ENCODE results near the gene NPLOC4. TPM values are rescaled to one million over a fixed set of nuclear protein-coding genes. Genes with fewer than 3 reads are reported as not detected.

Gene NPLOC4
- total RNA-seq, 1 experiment from 2014 or later = 208 TPM

- Histone ChIP-seq H4K20me1 (ENCODE audit: insufficient read depth) (no peaks in the 10 kb centered on the region; the same call in none of the 2 replicates), H3K79me2 (ENCODE audit: low read depth) (no peaks in the 10 kb centered on the region), H2AFZ (no peak overlapping the region), H3K27ac (no peak overlapping the region), H3K4me1 (replicated peaks; ENCODE audit: insufficient read depth) (peaks cover 22% of the 10 kb centered on the region), H3K9me2 (ENCODE audit: insufficient read depth) (no peaks in the 10 kb centered on the region), H3K27me3 (ENCODE audit: insufficient read depth, low read depth) (no peaks in the 10 kb centered on the region), H3F3A (ENCODE audit: insufficient read depth, low read depth) (peaks cover 32% of the 10 kb centered on the region), H3K9me3 (ENCODE audit: insufficient read depth, low read depth) (no peaks in the 10 kb centered on the region), H3K4me3 (no peak overlapping the region), H3K36me3 (ENCODE audit: low read depth) (no peaks in the 10 kb centered on the region), H3K4me2 (no peak overlapping the region)
- no peak for DNase-seq
- no TSS peak for BruUV-seq (replicated peaks)
- intact Hi-C loops (cut with micrococcal nuclease; ENCODE audit: unreplicated experiment) = no loop called here
- TF ChIP-seq CTCF (conservative IDR thresholded peaks at IDR 0.05) (no peak), EZH2 (IDR thresholded peaks at IDR 0.05; ENCODE audit: low read depth) (no peak)
- CTCF ChIA-PET = no interaction called here
- POLR2A ChIA-PET (ENCODE audit: unreplicated experiment) = interaction anchor here (0.6 kb wide), 1 partner anchor 16 kb away, joined by 10 read pairs; no protein-coding TSS in a partner anchor
These were observed 55.2 kb downstream of the NPLOC4 start for GRCh38 chr17:81581758-81582157.

- H3K4me2 ChIP-seq = no peak overlapping the region
These were observed 56.4 kb downstream of the NPLOC4 start for GRCh38 chr17:81580481-81580880.

GRCh38 chr17:81579821-81580321 is 57.0 kb downstream of the NPLOC4 start:
- intact Hi-C loops (cut with micrococcal nuclease; ENCODE audit: unreplicated experiment) = no loop called here
- Histone ChIP-seq H3K4me3 (no peak overlapping the region), H2AFZ (no peak overlapping the region), H4K20me1 (ENCODE audit: insufficient read depth) (peaks cover 14% of the 10 kb centered on the region), H3K4me2 (no peak overlapping the region), H3K79me2 (ENCODE audit: low read depth) (peaks cover 13% of the 10 kb centered on the region; the same call in 1 of the 2 replicates), H3F3A (ENCODE audit: insufficient read depth, low read depth) (peaks cover 38% of the 10 kb centered on the region), H3K36me3 (ENCODE audit: low read depth) (no peaks in the 10 kb centered on the region), H3K9me3 (ENCODE audit: insufficient read depth, low read depth) (no peaks in the 10 kb centered on the region), H3K9me2 (ENCODE audit: insufficient read depth) (no peaks in the 10 kb centered on the region), H3K27ac (no peak overlapping the region), H3K4me1 (replicated peaks; ENCODE audit: insufficient read depth) (peaks cover 33% of the 10 kb centered on the region), H3K27me3 (ENCODE audit: insufficient read depth, low read depth) (no peaks in the 10 kb centered on the region)
- ChIA-PET POLR2A (ENCODE audit: unreplicated experiment) (interaction anchor here (0.6 kb wide), 2 partner anchors 12 to 14 kb away, joined by 3 to 5 read pairs; no protein-coding TSS in a partner anchor), CTCF (interaction anchor here (0.9 kb wide), 1 partner anchor 13 kb away, joined by 3 read pairs; no protein-coding TSS in a partner anchor)
- no peak for DNase-seq
- BruUV-seq (replicated peaks) = no TSS peak
- TF ChIP-seq CTCF (conservative IDR thresholded peaks at IDR 0.05) (no peak), EZH2 (IDR thresholded peaks at IDR 0.05; ENCODE audit: low read depth) (no peak)

More at GRCh38 chr17:81580481-81580880, 56.4 kb downstream of the NPLOC4 start:
- H3K27me3 ChIP-seq (ENCODE audit: insufficient read depth, low read depth) = no peaks in the 10 kb centered on the region
- DNase-seq = no peak
- no peak for TF ChIP-seq EZH2 (IDR thresholded peaks at IDR 0.05; ENCODE audit: low read depth)
- no peak for TF ChIP-seq CTCF (conservative IDR thresholded peaks at IDR 0.05)
- H2AFZ ChIP-seq = no peak overlapping the region
- H3K9me2 ChIP-seq (ENCODE audit: insufficient read depth) = no peaks in the 10 kb centered on the region
- intact Hi-C loops (cut with micrococcal nuclease; ENCODE audit: unreplicated experiment) = no loop called here
- H3K4me3 ChIP-seq = no peak overlapping the region
- peaks cover 38% of the 10 kb centered on the region for H3F3A ChIP-seq (ENCODE audit: insufficient read depth, low read depth)
- CTCF ChIA-PET = no interaction called here
- no peaks in the 10 kb centered on the region for H3K9me3 ChIP-seq (ENCODE audit: insufficient read depth, low read depth)
- peaks cover 9% of the 10 kb centered on the region; the same call in 1 of the 2 replicates for H3K79me2 ChIP-seq (ENCODE audit: low read depth)
- H4K20me1 ChIP-seq (ENCODE audit: insufficient read depth) = peaks cover 10% of the 10 kb centered on the region
- H3K27ac ChIP-seq = no peak overlapping the region
- H3K36me3 ChIP-seq (ENCODE audit: low read depth) = no peaks in the 10 kb centered on the region
- peaks cover 33% of the 10 kb centered on the region for H3K4me1 ChIP-seq (replicated peaks; ENCODE audit: insufficient read depth)
- POLR2A ChIA-PET (ENCODE audit: unreplicated experiment) = no interaction called here
- no TSS peak for BruUV-seq (replicated peaks)
